B cell (primary cell): ENCODE results near the gene ATG7. TPM values are rescaled to one million over a fixed set of nuclear protein-coding genes. Genes with fewer than 3 reads are reported as not detected.

Experiments
- ATAC-seq: fragments of 200-7000 bp; cut with Tn5 transposase; one replicate; pipeline ENCODE4 v1.10.0; 2021; ENCODE audit warnings: low read depth, mild to moderate bottlenecking, moderate number of reproducible peaks, moderate library complexity
- CTCF ChIA-PET: fragments of 350-600 bp; sonication (Branson Sonifier 250); formaldehyde crosslinking; loops from one replicate; lab custom pipeline; 2021; ENCODE audit warnings: antibody characterized with exemption, inconsistent platforms; lab: Charles Lee
- POLR2A ChIA-PET: fragments of 350-600 bp; sonication (Branson Sonifier 250); formaldehyde crosslinking; loops from one replicate; lab custom pipeline; 2021; ENCODE audit warnings: antibody characterized with exemption; lab: Charles Lee
- DNase-seq: peaks from one replicate; pipeline ENCODE4 v3.0.0; 2013
- H2AFZ ChIP-seq: 2 replicates; pipeline ENCODE4 v1.6.1; 2012; ENCODE audit warnings: mild to moderate bottlenecking, low read depth, low read length; ENCODE audit not compliant: insufficient read depth, poor library complexity, severe bottlenecking
- H3K27ac ChIP-seq, 2 donors: 1 replicate in 1 of 2; 2 replicates in 1 of 2; pipeline ENCODE4 v1.5.1; 2012 to 2013; ENCODE audit warnings: low read length in 2 of 2, mild to moderate bottlenecking in 2 of 2, moderate library complexity in 1 of 2
- H3K27me3 ChIP-seq, 4 experiments: fragments of 200-600 bp in 1 of 4; sonication (generic) in 1 of 4; replicated peaks in 1 of 4; 1 replicate in 2 of 4; 2 replicates in 2 of 4; pipeline versions ENCODE4 v1.6.1 to v1.7.0; 2013 to 2016; ENCODE audit warnings: low read length in 3 of 4, mild to moderate bottlenecking in 2 of 4, mixed read lengths in 1 of 4, moderate library complexity in 1 of 4; ENCODE audit not compliant: insufficient read depth in 4 of 4, control insufficient read depth in 3 of 4; ENCODE audit errors: control extremely low read depth in 1 of 4
- H3K36me3 ChIP-seq, 2 experiments: replicated peaks in 1 of 2; 1 replicate in 1 of 2; 2 replicates in 1 of 2; pipeline versions ENCODE4 v1.6.1 to v1.7.1; 2013; ENCODE audit warnings: low read length in 1 of 2; ENCODE audit not compliant: insufficient read depth in 2 of 2, control insufficient read depth in 1 of 2; ENCODE audit errors: control extremely low read depth in 1 of 2, extremely low read depth in 1 of 2
- H3K4me1 ChIP-seq, 2 donors: fragments of 200-600 bp in 1 of 2; sonication (generic) in 1 of 2; 1 replicate in 1 of 2; 2 replicates in 1 of 2; pipeline versions ENCODE4 v1.5.1 to v1.6.1; 2013 to 2017; ENCODE audit warnings: low read length in 2 of 2; ENCODE audit not compliant: control insufficient read depth in 2 of 2, insufficient read depth in 2 of 2
- H3K4me2 ChIP-seq: replicated peaks from 2 replicates; pipeline ENCODE3; 2012; ENCODE audit warnings: mild to moderate bottlenecking, low read depth, low read length; ENCODE audit not compliant: poor library complexity, severe bottlenecking
- H3K4me3 ChIP-seq, 5 experiments: fragments of 200-600 bp in 1 of 5; sonication (generic) in 1 of 5; 1 replicate in 3 of 5; 2 replicates in 2 of 5; pipeline versions ENCODE4 v1.5.1 to v1.7.0; 2011 to 2016; ENCODE audit warnings: low read length in 4 of 5, mild to moderate bottlenecking in 4 of 5, low read depth in 2 of 5, control low read depth in 1 of 5, moderate library complexity in 1 of 5; ENCODE audit not compliant: insufficient read depth in 1 of 5; ENCODE audit errors: control extremely low read depth in 1 of 5, extremely low read depth in 1 of 5
- H3K79me2 ChIP-seq: fragments of 200-600 bp; sonication (generic); one replicate; pipeline ENCODE4 v1.6.0; 2016; ENCODE audit warnings: low read length; ENCODE audit not compliant: control insufficient read depth, insufficient read depth
- H3K9ac ChIP-seq: fragments of 200-600 bp; sonication (generic); 2 replicates; pipeline ENCODE4 v1.6.1; 2017; ENCODE audit warnings: mild to moderate bottlenecking, low read length, moderate library complexity
- H3K9me3 ChIP-seq, 3 donors: one replicate each; pipeline versions ENCODE4 v1.6.1 to v1.7.1; 2013; ENCODE audit warnings: low read length in 2 of 3; ENCODE audit not compliant: control insufficient read depth in 2 of 3, insufficient read depth in 1 of 3; ENCODE audit errors: control extremely low read depth in 1 of 3
- H4K20me1 ChIP-seq: 2 replicates; pipeline ENCODE4 v1.6.0; 2012; ENCODE audit warnings: mild to moderate bottlenecking, low read length; ENCODE audit not compliant: insufficient read depth, control insufficient read depth, poor library complexity, severe bottlenecking
- H3K27ac Mint-ChIP-seq: one replicate; pipeline ENCODE4 v1.8.0; 2021; ENCODE audit warnings: mixed read lengths
- H3K27me3 Mint-ChIP-seq: one replicate; pipeline ENCODE4 v1.8.0; 2021; ENCODE audit warnings: mixed read lengths
- H3K4me1 Mint-ChIP-seq: one replicate; pipeline ENCODE4 v1.8.0; 2021; ENCODE audit warnings: mixed read lengths
- H3K4me3 Mint-ChIP-seq: one replicate; pipeline ENCODE4 v1.8.0; 2021; ENCODE audit warnings: mixed read lengths
- H3K9me3 Mint-ChIP-seq: one replicate; pipeline ENCODE4 v1.8.0; 2022; ENCODE audit warnings: mixed read lengths; ENCODE audit not compliant: insufficient read depth
- EZH2 ChIP-seq: IDR thresholded peaks from 2 replicates; pipeline ENCODE4 v1.6.1; 2012; ENCODE audit warnings: borderline replicate concordance, low read depth, mild to moderate bottlenecking, moderate library complexity, low read length; ENCODE audit not compliant: insufficient read depth, poor library complexity, severe bottlenecking
- WGBS: methylation state at CpG from one replicate; pipeline ENCODE4 v1.1.5; 2013; ENCODE audit warnings: missing lambda C conversion rate; ENCODE audit not compliant: insufficient coverage; 5-methylcytosine and 5-hydroxymethylcytosine counted together
- intact Hi-C: fragments of 100-400 bp; cut with micrococcal nuclease; formaldehyde crosslinking; loops from one replicate; pipeline ENCODE4 v1.10.0; 2022
- polyA plus RNA-seq: library from polyadenylated mRNA; depleted of rRNA; stranded (reverse); fragments of >200 nt; gene quantifications from 2 replicates; pipeline ENCODE4 v1.2.3, GENCODE V29; 2012
- total RNA-seq, 2 donors: library from RNA; stranded (reverse); fragments of 120-200 nt in 1 of 2; gene quantifications; 1 replicate in 1 of 2; 2 replicates in 1 of 2; pipeline versions ENCODE4 v1.2.3 to v1.2.4, GENCODE V29; 2013 to 2022
- TF ChIP-seq, protein P1 (sequence below): fragments of 200-600 bp; IDR thresholded peaks from one replicate; pipeline ENCODE4 v1.8.0; 2022; ENCODE audit warnings: antibody characterized with exemption, mild to moderate bottlenecking

ATG7 gene
- total and polyA plus RNA-seq, 2 donors (not counting 1 experiment from before 2014, with no cell fraction given): 13.9 to 66.4 TPM

GRCh38 chr3:11391174-11391879 is 119.1 kb downstream of the ATG7 start:
- Histone ChIP-seq H3K9me3 (no peaks in the 10 kb centered on the region), H3K27me3 (no peaks in the 10 kb centered on the region), H3K36me3 (peaks cover 0 to 8% of the 10 kb centered on the region in 2 experiments), H4K20me1 (no peaks in the 10 kb centered on the region), H2AFZ (no peak overlapping the region), H3K4me1 (no peaks in the 10 kb centered on the region), H3K4me2 (no peak overlapping the region), H3K4me3 (no peak overlapping the region), H3K79me2 (no peaks in the 10 kb centered on the region), H3K9ac (no peak overlapping the region), H3K27ac (no peak overlapping the region)
- peaks cover 2% of the 10 kb centered on the region for H3K4me1 Mint-ChIP-seq
- no peak overlapping the region for H3K4me3 Mint-ChIP-seq
- CTCF ChIA-PET: interaction anchor here (3.9 kb wide), 1 partner anchor 11 kb away, joined by 19 read pairs; no protein-coding TSS in a partner anchor
- H3K27ac Mint-ChIP-seq: no peak overlapping the region
- WGBS: 62% methylated on average over 4 of the region's 6 CpGs
- H3K27me3 Mint-ChIP-seq: no peaks in the 10 kb centered on the region
- no peak for ATAC-seq
- TF ChIP-seq, protein P1, sequence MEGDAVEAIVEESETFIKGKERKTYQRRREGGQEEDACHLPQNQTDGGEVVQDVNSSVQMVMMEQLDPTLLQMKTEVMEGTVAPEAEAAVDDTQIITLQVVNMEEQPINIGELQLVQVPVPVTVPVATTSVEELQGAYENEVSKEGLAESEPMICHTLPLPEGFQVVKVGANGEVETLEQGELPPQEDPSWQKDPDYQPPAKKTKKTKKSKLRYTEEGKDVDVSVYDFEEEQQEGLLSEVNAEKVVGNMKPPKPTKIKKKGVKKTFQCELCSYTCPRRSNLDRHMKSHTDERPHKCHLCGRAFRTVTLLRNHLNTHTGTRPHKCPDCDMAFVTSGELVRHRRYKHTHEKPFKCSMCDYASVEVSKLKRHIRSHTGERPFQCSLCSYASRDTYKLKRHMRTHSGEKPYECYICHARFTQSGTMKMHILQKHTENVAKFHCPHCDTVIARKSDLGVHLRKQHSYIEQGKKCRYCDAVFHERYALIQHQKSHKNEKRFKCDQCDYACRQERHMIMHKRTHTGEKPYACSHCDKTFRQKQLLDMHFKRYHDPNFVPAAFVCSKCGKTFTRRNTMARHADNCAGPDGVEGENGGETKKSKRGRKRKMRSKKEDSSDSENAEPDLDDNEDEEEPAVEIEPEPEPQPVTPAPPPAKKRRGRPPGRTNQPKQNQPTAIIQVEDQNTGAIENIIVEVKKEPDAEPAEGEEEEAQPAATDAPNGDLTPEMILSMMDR: no peak
- TF ChIP-seq EZH2: no peak
- no peak for DNase-seq
- intact Hi-C loops: no loop called here
- POLR2A ChIA-PET: no interaction called here
- H3K9me3 Mint-ChIP-seq: no peaks in the 10 kb centered on the region

DNA sequence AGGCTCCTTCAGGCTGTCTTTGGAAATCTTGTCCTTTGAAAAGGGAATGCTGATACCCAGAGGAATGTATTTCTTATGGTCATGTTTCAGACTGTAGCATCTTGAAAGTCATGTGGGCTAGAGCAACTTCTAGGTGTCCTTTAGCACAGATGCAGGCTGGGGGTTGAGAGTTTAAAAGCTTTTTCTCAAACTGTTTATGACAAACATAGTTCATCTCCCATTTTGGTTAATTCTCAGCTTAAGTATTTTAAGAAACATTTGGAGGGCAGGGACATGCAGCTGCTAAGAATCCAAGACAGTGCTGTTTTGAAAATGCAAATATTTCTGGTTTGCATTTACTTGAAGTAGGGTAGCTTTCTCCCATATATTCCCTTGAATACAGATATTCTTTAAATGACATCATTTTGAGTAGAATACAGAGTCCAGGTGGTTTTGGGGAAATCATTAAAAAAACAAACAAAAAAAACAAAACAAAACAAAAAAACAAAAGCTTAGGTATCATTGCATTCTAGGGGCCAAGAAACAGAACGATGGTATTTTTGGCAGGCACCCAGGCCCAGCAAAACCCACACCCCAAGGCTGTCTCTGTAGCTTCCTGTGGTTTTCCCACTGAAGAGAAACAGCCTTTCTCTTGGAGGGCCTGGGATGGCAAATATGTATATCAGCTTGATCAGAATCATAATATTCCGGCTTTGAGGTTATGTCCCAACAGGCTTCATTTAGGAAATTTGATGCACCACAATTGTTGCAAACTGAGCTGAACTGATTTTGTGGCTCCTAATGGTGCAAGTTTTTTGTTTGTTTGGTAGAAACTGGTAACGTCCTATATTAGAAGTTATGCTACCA is 120.0 kb downstream of the ATG7 start:
- ATAC-seq (no peak), DNase-seq (no peak)
- intact Hi-C loops: no loop called here
- Histone ChIP-seq H3K4me2 (no peak overlapping the region), H3K79me2 (no peaks in the 10 kb centered on the region), H3K9me3 (no peaks in the 10 kb centered on the region), H2AFZ (no peak overlapping the region), H3K36me3 (peaks cover 0 to 4% of the 10 kb centered on the region in 2 experiments), H3K9ac (no peak overlapping the region), H3K4me3 (no peak overlapping the region), H3K4me1 (no peaks in the 10 kb centered on the region), H3K27ac (no peak overlapping the region), H4K20me1 (no peaks in the 10 kb centered on the region), H3K27me3 (no peaks in the 10 kb centered on the region)
- ChIA-PET POLR2A (no interaction called here), CTCF (no interaction called here)
- Mint-ChIP-seq H3K4me1 (peaks cover 2% of the 10 kb centered on the region), H3K9me3 (no peaks in the 10 kb centered on the region), H3K27me3 (no peaks in the 10 kb centered on the region), H3K4me3 (no peak overlapping the region), H3K27ac (no peak overlapping the region)
- 37% methylated on average over 3 of the region's 3 CpGs for WGBS
- TF ChIP-seq, protein P1: no peak
- no peak for TF ChIP-seq EZH2
